Activated T-helper 17 cell treated with anti-CD3 and anti-CD28 coated beads, Interleukin-2, amount 50 U/mL, for 72 hours (primary cell): Measurements from ENCODE around the gene IQCM. TPM values are rescaled to one million over a fixed set of nuclear protein-coding genes. Genes with fewer than 3 reads are reported as not detected.

Experiments used
- ATAC-seq: fragments of 150-1000 bp; cut with Tn5 transposase; replicated peaks from 2 replicates; pipeline ENCODE4 v1.10.0; 2021; ENCODE audit warnings: mild to moderate bottlenecking, moderate library complexity
- H3K27ac Mint-ChIP-seq: one replicate; pipeline ENCODE4 v1.8.0; 2022; ENCODE audit warnings: mixed read lengths
- H3K27me3 Mint-ChIP-seq: one replicate; pipeline ENCODE4 v1.8.0; 2022; ENCODE audit warnings: mixed read lengths
- H3K36me3 Mint-ChIP-seq: one replicate; pipeline ENCODE4 v1.8.0; 2022; ENCODE audit warnings: low read depth, mild to moderate bottlenecking, mixed read lengths
- H3K4me1 Mint-ChIP-seq: one replicate; pipeline ENCODE4 v1.8.0; 2022; ENCODE audit warnings: mixed read lengths
- H3K4me3 Mint-ChIP-seq: one replicate; pipeline ENCODE4 v1.8.0; 2022; ENCODE audit warnings: mild to moderate bottlenecking, mixed read lengths
- H3K9me3 Mint-ChIP-seq: one replicate; pipeline ENCODE4 v1.8.0; 2022; ENCODE audit warnings: mixed read lengths
- total RNA-seq, 2 donors: library from RNA; stranded (reverse); gene quantifications; one replicate each; pipeline ENCODE4 v1.2.3, GENCODE V29; 2022

IQCM gene
- total RNA-seq, 2 donors from 2014 or later: not detected

DNA sequence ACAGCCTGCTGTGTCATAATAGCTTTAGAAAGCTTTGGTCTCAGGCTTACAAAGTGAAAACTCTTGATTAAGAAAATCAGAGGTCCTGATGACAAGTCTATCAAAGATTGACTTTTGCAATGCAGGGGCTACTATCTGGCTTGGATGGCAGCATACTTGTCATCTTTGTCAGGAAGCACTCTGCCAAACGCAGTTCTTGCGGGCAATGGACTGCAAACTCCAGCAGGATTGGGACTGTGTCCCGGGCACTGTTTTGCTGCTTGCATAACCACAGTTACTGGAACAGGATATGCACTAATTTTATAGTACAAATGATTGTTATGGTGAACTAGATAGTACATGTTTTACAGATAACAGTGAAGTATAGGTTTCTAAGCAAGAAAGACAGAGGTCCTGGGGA lies 185.6 kb downstream of the IQCM start:
- ATAC-seq: no peak
- Mint-ChIP-seq H3K4me3 (no peak overlapping the region), H3K27ac (no peak overlapping the region), H3K9me3 (peaks cover 3% of the 10 kb centered on the region), H3K36me3 (no peaks in the 10 kb centered on the region), H3K27me3 (no peaks in the 10 kb centered on the region), H3K4me1 (no peaks in the 10 kb centered on the region)

GRCh38 chr4:149605601-149606378 lies 209.9 kb downstream of the IQCM start:
- Mint-ChIP-seq H3K27me3 (no peaks in the 10 kb centered on the region), H3K9me3 (no peaks in the 10 kb centered on the region), H3K4me1 (no peaks in the 10 kb centered on the region), H3K27ac (no peak overlapping the region), H3K36me3 (no peaks in the 10 kb centered on the region), H3K4me3 (no peak overlapping the region)
- no peak for ATAC-seq

GRCh38 chr4:149604827-149605226 lies 210.8 kb downstream of the IQCM start:
- ATAC-seq: no peak
- H3K27me3 Mint-ChIP-seq: no peaks in the 10 kb centered on the region
- no peak overlapping the region for H3K27ac Mint-ChIP-seq
- H3K4me3 Mint-ChIP-seq: no peak overlapping the region
- no peaks in the 10 kb centered on the region for H3K4me1 Mint-ChIP-seq
- H3K9me3 Mint-ChIP-seq: no peaks in the 10 kb centered on the region
- no peaks in the 10 kb centered on the region for H3K36me3 Mint-ChIP-seq

- peaks cover 3% of the 10 kb centered on the region for H3K9me3 Mint-ChIP-seq
- no peak overlapping the region for H3K4me3 Mint-ChIP-seq
- no peak for ATAC-seq
- no peak overlapping the region for H3K27ac Mint-ChIP-seq
- no peaks in the 10 kb centered on the region for H3K27me3 Mint-ChIP-seq
- H3K36me3 Mint-ChIP-seq: no peaks in the 10 kb centered on the region
- H3K4me1 Mint-ChIP-seq: no peaks in the 10 kb centered on the region
These were observed 220.1 kb downstream of the IQCM start for GRCh38 chr4:149595500-149595899.

GRCh38 chr4:149589826-149590225 lies 225.8 kb downstream of the IQCM start:
- Mint-ChIP-seq H3K27me3 (no peaks in the 10 kb centered on the region), H3K36me3 (no peaks in the 10 kb centered on the region), H3K4me3 (no peak overlapping the region), H3K4me1 (no peaks in the 10 kb centered on the region), H3K27ac (no peak overlapping the region), H3K9me3 (peaks cover 8% of the 10 kb centered on the region)
- ATAC-seq: no peak

DNA sequence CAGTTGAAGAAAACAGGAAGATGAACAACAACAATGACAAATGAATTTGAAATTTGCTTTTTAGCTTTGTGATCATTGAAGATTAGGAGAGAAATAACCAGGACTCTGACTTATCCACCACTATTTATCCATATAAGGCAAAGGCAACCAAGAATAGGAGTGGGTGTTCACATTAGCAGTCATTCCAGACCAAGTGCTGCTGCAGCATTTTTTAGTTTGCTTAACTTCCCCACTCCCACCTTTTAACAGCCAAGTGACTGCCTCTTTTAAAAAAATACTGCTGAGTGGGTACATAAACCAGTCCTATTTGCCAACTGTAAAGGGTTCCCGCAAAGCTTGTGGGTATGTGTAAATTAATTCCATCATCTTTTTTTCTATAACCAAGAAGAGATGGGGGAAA lies 230.9 kb downstream of the IQCM start:
- Mint-ChIP-seq H3K9me3 (peaks cover 5% of the 10 kb centered on the region), H3K4me1 (no peaks in the 10 kb centered on the region), H3K27ac (no peak overlapping the region), H3K4me3 (no peak overlapping the region), H3K36me3 (no peaks in the 10 kb centered on the region), H3K27me3 (no peaks in the 10 kb centered on the region)
- no peak for ATAC-seq

DNA sequence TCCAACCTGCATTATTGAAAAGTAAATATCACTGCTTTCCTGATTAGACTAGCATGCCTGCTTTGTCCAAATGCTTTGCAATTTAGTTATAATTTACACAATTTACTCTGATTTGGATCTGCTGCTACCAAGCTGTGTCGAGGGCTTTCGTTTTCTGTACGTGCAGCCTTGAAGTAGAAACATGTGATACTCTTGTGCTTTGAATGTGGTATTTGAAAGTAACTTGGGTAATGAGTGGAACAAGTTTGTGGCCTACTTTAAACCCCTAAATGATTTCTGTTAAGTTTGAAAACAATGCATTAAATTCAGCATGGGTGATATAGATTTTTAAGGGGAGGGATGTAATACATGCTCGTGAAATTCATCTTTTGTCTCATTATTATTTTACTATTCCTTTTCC lies 240.7 kb downstream of the IQCM start:
- ATAC-seq: no peak
- no peaks in the 10 kb centered on the region for H3K4me1 Mint-ChIP-seq
- H3K4me3 Mint-ChIP-seq: no peak overlapping the region
- H3K36me3 Mint-ChIP-seq: no peaks in the 10 kb centered on the region
- no peaks in the 10 kb centered on the region for H3K9me3 Mint-ChIP-seq
- no peaks in the 10 kb centered on the region for H3K27me3 Mint-ChIP-seq
- no peak overlapping the region for H3K27ac Mint-ChIP-seq

DNA sequence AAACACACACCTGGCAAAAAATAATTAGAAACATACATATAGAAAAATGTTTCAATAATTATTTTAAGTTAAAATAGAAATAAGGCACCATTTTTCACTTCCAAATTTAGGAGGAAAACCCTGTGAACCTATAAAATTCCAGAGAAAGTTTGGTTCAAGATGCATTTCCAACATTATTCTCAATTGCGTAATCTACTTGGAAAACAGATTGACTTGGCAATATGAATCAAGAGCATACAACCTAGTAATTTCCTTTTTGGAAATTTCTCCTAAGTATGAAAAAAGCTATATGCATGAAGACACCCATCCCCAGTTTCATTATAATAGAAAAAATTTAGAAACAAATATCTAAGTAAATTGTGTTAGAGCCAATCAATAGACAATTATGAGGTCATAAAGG lies 242.9 kb downstream of the IQCM start:
- no peaks in the 10 kb centered on the region for H3K27me3 Mint-ChIP-seq
- no peak overlapping the region for H3K27ac Mint-ChIP-seq
- H3K36me3 Mint-ChIP-seq: no peaks in the 10 kb centered on the region
- H3K9me3 Mint-ChIP-seq: no peaks in the 10 kb centered on the region
- no peak overlapping the region for H3K4me3 Mint-ChIP-seq
- ATAC-seq: no peak
- H3K4me1 Mint-ChIP-seq: no peaks in the 10 kb centered on the region

DNA sequence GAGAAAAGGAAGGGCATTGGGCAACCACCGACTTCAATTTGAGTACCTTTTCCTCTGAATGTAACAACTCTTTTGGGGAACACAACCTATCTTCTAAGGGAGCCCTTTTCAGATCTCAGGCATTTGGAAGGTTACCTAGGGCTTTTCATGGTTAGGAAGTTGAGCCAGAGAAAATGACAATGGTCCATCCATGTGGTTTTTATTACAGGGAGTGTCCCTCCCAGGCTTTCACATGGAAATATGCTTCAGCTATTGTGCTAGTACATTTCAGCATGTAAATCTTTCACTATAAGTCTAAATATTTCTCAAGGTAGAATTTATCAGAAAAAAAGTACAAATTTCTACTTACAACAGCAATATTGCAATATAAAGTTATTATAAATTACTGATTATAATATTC lies 259.8 kb downstream of the IQCM start:
- no peaks in the 10 kb centered on the region for H3K36me3 Mint-ChIP-seq
- H3K9me3 Mint-ChIP-seq: peaks cover 5% of the 10 kb centered on the region
- no peaks in the 10 kb centered on the region for H3K27me3 Mint-ChIP-seq
- no peaks in the 10 kb centered on the region for H3K4me1 Mint-ChIP-seq
- no peak overlapping the region for H3K27ac Mint-ChIP-seq
- H3K4me3 Mint-ChIP-seq: no peak overlapping the region
- no peak for ATAC-seq

GRCh38 chr4:149555146-149555545 lies 260.5 kb downstream of the IQCM start:
- Mint-ChIP-seq H3K4me3 (no peak overlapping the region), H3K9me3 (peaks cover 5% of the 10 kb centered on the region), H3K27ac (no peak overlapping the region), H3K4me1 (no peaks in the 10 kb centered on the region), H3K27me3 (no peaks in the 10 kb centered on the region), H3K36me3 (no peaks in the 10 kb centered on the region)
- no peak for ATAC-seq

- Mint-ChIP-seq H3K27ac (no peak overlapping the region), H3K4me3 (no peak overlapping the region), H3K27me3 (no peaks in the 10 kb centered on the region), H3K4me1 (no peaks in the 10 kb centered on the region), H3K36me3 (no peaks in the 10 kb centered on the region), H3K9me3 (peaks cover 5% of the 10 kb centered on the region)
- no peak for ATAC-seq
These were observed 261.6 kb downstream of the IQCM start for GRCh38 chr4:149553959-149554520.

- no peak overlapping the region for H3K4me3 Mint-ChIP-seq
- H3K4me1 Mint-ChIP-seq: no peaks in the 10 kb centered on the region
- no peaks in the 10 kb centered on the region for H3K27me3 Mint-ChIP-seq
- no peak for ATAC-seq
- H3K27ac Mint-ChIP-seq: no peak overlapping the region
- no peaks in the 10 kb centered on the region for H3K36me3 Mint-ChIP-seq
- peaks cover 4% of the 10 kb centered on the region for H3K9me3 Mint-ChIP-seq
These were observed 263.0 kb downstream of the IQCM start for GRCh38 chr4:149552601-149553000.

GRCh38 chr4:149549911-149550310 lies 265.7 kb downstream of the IQCM start:
- Mint-ChIP-seq H3K4me1 (no peaks in the 10 kb centered on the region), H3K9me3 (peaks cover 7% of the 10 kb centered on the region), H3K36me3 (no peaks in the 10 kb centered on the region), H3K4me3 (no peak overlapping the region), H3K27ac (no peak overlapping the region), H3K27me3 (no peaks in the 10 kb centered on the region)
- no peak for ATAC-seq

GRCh38 chr4:149534779-149535178 lies 280.9 kb downstream of the IQCM start:
- no peak for ATAC-seq
- H3K4me3 Mint-ChIP-seq: no peak overlapping the region
- H3K27me3 Mint-ChIP-seq: no peaks in the 10 kb centered on the region
- peaks cover 16% of the 10 kb centered on the region for H3K9me3 Mint-ChIP-seq
- no peak overlapping the region for H3K27ac Mint-ChIP-seq
- H3K36me3 Mint-ChIP-seq: no peaks in the 10 kb centered on the region
- no peaks in the 10 kb centered on the region for H3K4me1 Mint-ChIP-seq

- Mint-ChIP-seq H3K27ac (no peak overlapping the region), H3K9me3 (peaks cover 8% of the 10 kb centered on the region), H3K36me3 (no peaks in the 10 kb centered on the region), H3K27me3 (no peaks in the 10 kb centered on the region), H3K4me3 (no peak overlapping the region), H3K4me1 (no peaks in the 10 kb centered on the region)
- no peak for ATAC-seq
These were observed 283.8 kb downstream of the IQCM start for GRCh38 chr4:149531861-149532260.
